H9 (cell line): ENCODE measurements around the gene CDS2. TPM values are rescaled to one million over a fixed set of nuclear protein-coding genes. Genes with fewer than 3 reads are reported as not detected.

Source experiments
- DNase-seq: peaks from one replicate; pipeline ENCODE4 v3.0.0-alpha.2; 2017
- H2AFZ ChIP-seq: one replicate; pipeline ENCODE4 v1.6.1; 2013; ENCODE audit warnings: mild to moderate bottlenecking, low read length, control low read depth, moderate library complexity
- H2AK5ac ChIP-seq: 2 replicates; pipeline ENCODE4 v1.6.1; 2013; ENCODE audit warnings: low read length, control low read depth, mixed read lengths; ENCODE audit not compliant: insufficient read length
- H2BK120ac ChIP-seq: one replicate; pipeline ENCODE4 v1.6.1; 2013; ENCODE audit warnings: low read depth, mild to moderate bottlenecking, low read length, control low read depth, inconsistent platforms; ENCODE audit not compliant: poor library complexity, severe bottlenecking
- H2BK12ac ChIP-seq: 2 replicates; pipeline ENCODE4 v1.6.1; 2013; ENCODE audit warnings: low read length, control low read depth, mixed read lengths, low read depth; ENCODE audit not compliant: insufficient read length
- H2BK15ac ChIP-seq: 2 replicates; pipeline ENCODE4 v1.6.1; 2013; ENCODE audit warnings: low read depth, low read length, control low read depth
- H2BK20ac ChIP-seq: one replicate; pipeline ENCODE4 v1.6.1; 2013; ENCODE audit warnings: low read depth, mild to moderate bottlenecking, low read length, control low read depth, inconsistent platforms; ENCODE audit not compliant: poor library complexity, severe bottlenecking
- H2BK5ac ChIP-seq: 2 replicates; pipeline ENCODE4 v1.6.1; 2013; ENCODE audit warnings: low read length, control low read depth, mixed read lengths; ENCODE audit not compliant: insufficient read length
- H3K14ac ChIP-seq: 2 replicates; pipeline ENCODE4 v1.6.1; 2013; ENCODE audit warnings: low read length, control low read depth; ENCODE audit not compliant: insufficient read depth
- H3K18ac ChIP-seq: 2 replicates; pipeline ENCODE4 v1.6.1; 2013; ENCODE audit warnings: low read depth, mild to moderate bottlenecking, mixed read lengths, low read length, control low read depth; ENCODE audit not compliant: insufficient read length
- H3K23ac ChIP-seq: 2 replicates; pipeline ENCODE4 v1.6.1; 2013; ENCODE audit warnings: low read length, control low read depth, mixed read lengths, low read depth; ENCODE audit not compliant: insufficient read length
- H3K23me2 ChIP-seq: 2 replicates; pipeline ENCODE4 v1.6.1; 2013; ENCODE audit warnings: low read depth, mild to moderate bottlenecking, mixed read lengths, low read length, control low read depth; ENCODE audit not compliant: insufficient read length, poor library complexity, severe bottlenecking
- H3K27ac ChIP-seq: 2 replicates; pipeline ENCODE4 v1.5.1; 2013; ENCODE audit warnings: low read length, control low read depth, mixed read lengths, low read depth; ENCODE audit not compliant: insufficient read length
- H3K27me3 ChIP-seq: 2 replicates; pipeline ENCODE4 v1.6.1; 2013; ENCODE audit warnings: low read length, control low read depth, inconsistent platforms; ENCODE audit not compliant: insufficient read depth
- H3K4ac ChIP-seq: 2 replicates; pipeline ENCODE4 v1.6.1; 2013; ENCODE audit warnings: low read depth, mild to moderate bottlenecking, control low read depth, inconsistent platforms, low read length, moderate library complexity
- H3K4me1 ChIP-seq: 2 replicates; pipeline ENCODE4 v1.6.1; 2013; ENCODE audit warnings: low read length, control low read depth, inconsistent platforms; ENCODE audit not compliant: insufficient read depth
- H3K4me2 ChIP-seq: 2 replicates; pipeline ENCODE4 v1.6.1; 2013; ENCODE audit warnings: low read length, control low read depth, mixed read lengths; ENCODE audit not compliant: insufficient read length, insufficient read depth
- H3K56ac ChIP-seq: 2 replicates; pipeline ENCODE4 v1.6.1; 2013; ENCODE audit warnings: low read depth, mild to moderate bottlenecking, mixed read lengths, low read length, control low read depth; ENCODE audit not compliant: insufficient read length
- H3K79me1 ChIP-seq: 2 replicates; pipeline ENCODE4 v1.6.1; 2013; ENCODE audit warnings: low read depth, mild to moderate bottlenecking, moderate library complexity, low read length, control low read depth, inconsistent platforms; ENCODE audit not compliant: insufficient read depth, poor library complexity, severe bottlenecking
- H3K79me2 ChIP-seq: 2 replicates; pipeline ENCODE4 v1.6.1; 2013; ENCODE audit warnings: low read length, control low read depth, inconsistent platforms; ENCODE audit not compliant: insufficient read depth
- H3K9ac ChIP-seq: 2 replicates; pipeline ENCODE4 v1.6.1; 2013; ENCODE audit warnings: low read length, control low read depth, mixed read lengths; ENCODE audit not compliant: insufficient read length; ENCODE audit errors: extremely low read depth
- H3K9me3 ChIP-seq: one replicate; pipeline ENCODE4 v1.6.1; 2013; ENCODE audit warnings: low read depth, low read length, inconsistent platforms; ENCODE audit not compliant: control insufficient read depth
- H3T11ph ChIP-seq: one replicate; pipeline ENCODE4 v1.6.1; 2013; ENCODE audit warnings: mild to moderate bottlenecking, low read length, control low read depth, inconsistent platforms
- H4K20me1 ChIP-seq: one replicate; pipeline ENCODE4 v1.6.1; 2013; ENCODE audit not compliant: control insufficient read depth, insufficient read length, insufficient read depth
- H4K5ac ChIP-seq: 2 replicates; pipeline ENCODE4 v1.6.1; 2013; ENCODE audit warnings: low read depth, mild to moderate bottlenecking, mixed read lengths, low read length, control low read depth; ENCODE audit not compliant: insufficient read length
- H4K8ac ChIP-seq: replicated peaks from 2 replicates; pipeline ENCODE4 v1.6.1; 2013; ENCODE audit warnings: low read length, control low read depth, mixed read lengths, low read depth; ENCODE audit not compliant: insufficient read length
- H4K91ac ChIP-seq: 2 replicates; pipeline ENCODE4 v1.6.1; 2013; ENCODE audit warnings: low read depth, mild to moderate bottlenecking, moderate library complexity, mixed read lengths, low read length, control low read depth; ENCODE audit not compliant: insufficient read length
- H3K27ac Mint-ChIP-seq, 3 experiments: 2 replicates in 2 of 3; 3 replicates in 1 of 3; pipeline ENCODE4 v1.8.0; 2020 to 2021; ENCODE audit warnings: mixed read lengths in 3 of 3, mild to moderate bottlenecking in 1 of 3, moderate library complexity in 1 of 3
- H3K27me3 Mint-ChIP-seq: 2 replicates; pipeline ENCODE4 v1.8.0; 2021; ENCODE audit warnings: low read depth, mild to moderate bottlenecking, moderate library complexity, mixed read lengths
- H3K36me3 Mint-ChIP-seq, 3 experiments: 2 replicates in 2 of 3; 3 replicates in 1 of 3; pipeline ENCODE4 v1.8.0; 2020 to 2021; ENCODE audit warnings: low read depth in 3 of 3, mixed read lengths in 3 of 3; ENCODE audit not compliant: insufficient read depth in 1 of 3
- H3K4me1 Mint-ChIP-seq, 2 experiments: 2 replicates each; pipeline ENCODE4 v1.8.0; 2020; ENCODE audit warnings: mixed read lengths in 2 of 2
- H3K4me3 Mint-ChIP-seq, 2 experiments: 2 replicates in 1 of 2; 3 replicates in 1 of 2; pipeline ENCODE4 v1.8.0; 2020 to 2021; ENCODE audit warnings: mild to moderate bottlenecking in 2 of 2, mixed read lengths in 2 of 2, moderate library complexity in 1 of 2
- H3K9me3 Mint-ChIP-seq, 2 experiments: 2 replicates in 1 of 2; 3 replicates in 1 of 2; pipeline ENCODE4 v1.8.0; 2020; ENCODE audit warnings: mild to moderate bottlenecking in 2 of 2, mixed read lengths in 2 of 2, moderate library complexity in 1 of 2
- CTCF ChIP-seq: fragments of 200-600 bp; sonication (generic); conservative IDR thresholded peaks from 3 replicates; pipeline ENCODE4 v1.8.0; 2021; ENCODE audit warnings: antibody characterized with exemption, mild to moderate bottlenecking
- WGBS: extraction: QIAGEN DNeasy Blood & Tissue Kit; methylation state at CpG from one replicate; pipeline ENCODE4 v1.1.7; 2013; ENCODE audit warnings: missing lambda C conversion rate, low lambda C conversion rate, mixed read lengths; ENCODE audit not compliant: insufficient read length; ENCODE audit errors: extremely low coverage; 5-methylcytosine and 5-hydroxymethylcytosine counted together
- total RNA-seq: library from RNA; stranded (reverse); gene quantifications from 2 replicates; pipeline ENCODE4 v1.2.1, GENCODE V29; 2021

The CDS2 gene
- total RNA-seq, 1 experiment from 2014 or later = 63.2 TPM

DNA sequence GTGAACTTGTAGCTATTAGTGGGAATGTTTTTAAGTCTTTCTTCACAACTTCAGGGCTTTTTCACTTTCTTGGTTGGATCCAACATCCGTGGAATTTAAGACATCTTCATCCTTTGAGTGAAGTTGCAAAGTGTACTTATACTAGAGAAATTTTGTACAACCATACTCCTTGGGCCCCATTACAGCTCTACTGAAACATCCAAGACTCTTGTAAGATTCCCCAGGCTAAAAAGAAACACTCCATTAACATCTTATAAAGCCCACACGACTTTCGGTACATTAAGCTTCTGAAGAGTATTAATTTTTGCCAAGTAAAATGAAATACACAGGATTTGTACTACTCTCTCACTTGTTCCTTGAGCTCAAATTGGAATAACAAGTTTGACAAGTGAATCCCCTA, 12.4 kb upstream of the CDS2 start:
- Mint-ChIP-seq H3K36me3 (peaks cover 43 to 70% (median 58%) of the 10 kb centered on the region in 3 experiments), H3K27ac (peak overlapping the region in 1 of 3 experiments; percentile 39; a peak in 1 of 7 replicates)
- H3K27ac ChIP-seq = no peak overlapping the region

More for the DNA sequence above, 12.4 kb upstream of the CDS2 start:
- H3K9ac ChIP-seq = no peak overlapping the region
- H3K4me1 ChIP-seq = no peaks in the 10 kb centered on the region
- H3K9me3 Mint-ChIP-seq = no peaks in the 10 kb centered on the region; a peak in 1 of 5 replicates
- peaks cover 13% of the 10 kb centered on the region for H3K23me2 ChIP-seq
- no peak overlapping the region for H2AK5ac ChIP-seq
- no peak overlapping the region for H3K18ac ChIP-seq
- peaks cover 20 to 30% of the 10 kb centered on the region in 2 experiments for H3K4me1 Mint-ChIP-seq
- H3K27me3 Mint-ChIP-seq = no peaks in the 10 kb centered on the region; the same call in 1 of the 2 replicates
- TF ChIP-seq CTCF = no peak
- H4K8ac ChIP-seq = no peak overlapping the region
- H4K5ac ChIP-seq = no peak overlapping the region
- no peaks in the 10 kb centered on the region for H3K79me1 ChIP-seq
- H3K27me3 ChIP-seq = no peaks in the 10 kb centered on the region
- no peak overlapping the region for H4K91ac ChIP-seq
- H4K20me1 ChIP-seq = no peaks in the 10 kb centered on the region
- no peak overlapping the region for H2BK120ac ChIP-seq
- DNase-seq = no peak
- H3K79me2 ChIP-seq = peaks cover 23% of the 10 kb centered on the region; the same call in 1 of the 2 replicates
- H3K23ac ChIP-seq = no peak overlapping the region
- peak overlapping the region; percentile 94 to 95 for H3K4me3 Mint-ChIP-seq
- H3K14ac ChIP-seq = no peak overlapping the region
- H3K4ac ChIP-seq = no peak overlapping the region
- no peak overlapping the region for H3K56ac ChIP-seq
- H2BK15ac ChIP-seq = no peak overlapping the region
- H2BK12ac ChIP-seq = no peak overlapping the region
- H3K9me3 ChIP-seq = no peaks in the 10 kb centered on the region
- H3K4me2 ChIP-seq = no peak overlapping the region
- H3T11ph ChIP-seq = no peak overlapping the region
- H2AFZ ChIP-seq = no peak overlapping the region
- no CpG with 5 or more reads among the region's 3 CpGs for WGBS
- no peak overlapping the region for H2BK20ac ChIP-seq
- H2BK5ac ChIP-seq = no peak overlapping the region
